Breast epithelium (tissue), 3 donors: ENCODE measurements around the gene DIS3L.

ENCODE experiments used
- CTCF ChIP-seq, 3 donors: fragments of 450-650 bp; IDR thresholded peaks; one replicate each; pipeline ENCODE4 v1.5.1; 2016 to 2017; ENCODE audit warnings: antibody characterized with exemption in 3 of 3, mild to moderate bottlenecking in 3 of 3, moderate library complexity in 3 of 3
- POLR2A ChIP-seq: fragments of 450-650 bp; IDR thresholded peaks from one replicate; pipeline ENCODE4 v1.6.1; 2016; ENCODE audit warnings: antibody characterized with exemption, mild to moderate bottlenecking, moderate library complexity

DNA sequence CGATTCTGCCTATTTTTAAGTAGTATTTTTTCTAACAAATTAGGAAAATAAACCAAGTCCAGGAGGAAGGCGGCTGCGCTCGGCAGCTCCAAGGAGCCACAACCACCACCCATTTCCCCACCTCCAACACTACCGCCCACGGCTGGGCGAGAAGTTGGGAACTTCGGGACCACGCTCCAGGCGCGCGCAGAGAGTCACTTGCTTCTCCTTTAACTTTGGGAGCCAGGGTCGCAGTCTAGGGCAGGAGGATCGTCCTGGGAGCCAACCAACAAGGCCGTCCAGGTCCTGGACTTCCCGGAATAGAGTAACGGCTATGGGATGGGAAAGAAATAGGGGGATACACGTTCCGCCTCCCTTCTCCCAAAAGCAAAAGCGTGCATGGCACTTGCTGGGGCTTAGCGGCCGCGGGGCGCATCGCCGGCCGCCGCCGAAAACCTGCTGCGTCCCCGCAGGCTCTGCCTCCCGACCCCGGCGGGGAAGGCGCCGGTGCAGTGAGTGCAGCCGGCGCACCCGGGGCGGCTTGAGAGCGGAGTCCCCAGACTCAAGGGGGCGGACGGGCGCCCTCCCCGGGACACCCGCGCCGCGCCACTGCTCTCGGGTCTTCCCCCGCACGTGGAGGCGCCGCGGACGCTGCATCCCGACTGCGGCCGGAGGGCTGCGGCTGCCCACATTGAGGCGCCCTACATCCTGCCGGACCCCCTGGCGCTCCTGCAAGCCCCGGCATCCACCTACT is 40.5 kb upstream of the DIS3L start:
- TF ChIP-seq CTCF (IDR thresholded peaks at IDR 0.05) (no peak), POLR2A (no peak)
